Hepatocyte (in vitro differentiated cells): ENCODE data around the gene KRT86. TPM values are rescaled to one million over a fixed set of nuclear protein-coding genes. Genes with fewer than 3 reads are reported as not detected.
A peak's percentile ranks its signal among the peaks of the same experiment; 100 is the strongest.

Experiments used
- DNase-seq: peaks from one replicate; pipeline ENCODE4 v3.0.0-alpha.2; 2016; ENCODE audit warnings: low spot score
- H2AFZ ChIP-seq: fragments of 200-600 bp; sonication (generic); 2 replicates; pipeline ENCODE4 v1.6.0; 2016; ENCODE audit warnings: antibody characterized with exemption, mild to moderate bottlenecking
- H3K27ac ChIP-seq: fragments of 200-600 bp; sonication (generic); 2 replicates; pipeline ENCODE4 v1.5.1; 2016; ENCODE audit warnings: mild to moderate bottlenecking
- H3K27me3 ChIP-seq: fragments of 200-600 bp; sonication (generic); 2 replicates; pipeline ENCODE4 v1.6.1; 2016
- H3K36me3 ChIP-seq: fragments of 200-600 bp; sonication (generic); replicated peaks from 2 replicates; pipeline ENCODE4 v1.5.1; 2016; ENCODE audit warnings: low read depth; ENCODE audit not compliant: insufficient read depth
- H3K4me1 ChIP-seq: fragments of 200-600 bp; sonication (generic); 2 replicates; pipeline ENCODE4 v1.5.1; 2016; ENCODE audit warnings: mild to moderate bottlenecking, moderate library complexity; ENCODE audit not compliant: insufficient read depth
- H3K4me2 ChIP-seq: fragments of 200-600 bp; sonication (generic); 2 replicates; pipeline ENCODE4 v1.6.0; 2016
- H3K4me3 ChIP-seq: fragments of 200-600 bp; sonication (generic); 2 replicates; pipeline ENCODE4 v1.5.1; 2016; ENCODE audit warnings: mild to moderate bottlenecking
- H3K79me2 ChIP-seq: fragments of 200-600 bp; sonication (generic); 2 replicates; pipeline ENCODE4 v1.6.0; 2017; ENCODE audit warnings: mild to moderate bottlenecking
- H3K9me2 ChIP-seq: fragments of 200-600 bp; sonication (generic); replicated peaks from 2 replicates; pipeline ENCODE4 v1.6.0; 2017; ENCODE audit warnings: mild to moderate bottlenecking; ENCODE audit not compliant: insufficient read depth
- H3K9me3 ChIP-seq: fragments of 200-600 bp; sonication (generic); 2 replicates; pipeline ENCODE4 v1.5.1; 2016; ENCODE audit warnings: low read depth, mild to moderate bottlenecking
- H4K20me1 ChIP-seq: fragments of 200-600 bp; sonication (generic); 2 replicates; pipeline ENCODE4 v1.6.0; 2016; ENCODE audit warnings: mild to moderate bottlenecking; ENCODE audit not compliant: insufficient read depth, poor library complexity, severe bottlenecking
- CTCF ChIP-seq: fragments of 200-600 bp; sonication (generic); IDR thresholded peaks from 2 replicates; pipeline ENCODE4 v1.5.1; 2016; ENCODE audit warnings: antibody characterized with exemption, mild to moderate bottlenecking; ENCODE audit not compliant: poor library complexity
- EZH2 ChIP-seq: fragments of 200-600 bp; sonication (generic); IDR thresholded peaks from 2 replicates; pipeline ENCODE4 v1.6.1; 2016; ENCODE audit warnings: antibody characterized with exemption, mild to moderate bottlenecking, borderline replicate concordance
- EZH2phosphoT487 ChIP-seq: fragments of 200-600 bp; sonication (generic); IDR thresholded peaks from one replicate; pipeline ENCODE4 v1.6.1; 2018; ENCODE audit warnings: antibody characterized with exemption, mild to moderate bottlenecking, low read depth, moderate library complexity; ENCODE audit not compliant: unreplicated experiment, severe bottlenecking
- WGBS: methylation state at CpG from one replicate; pipeline ENCODE4 v1.1.6; 2016; ENCODE audit warnings: low lambda C conversion rate; ENCODE audit errors: missing lambda C conversion rate; 5-methylcytosine and 5-hydroxymethylcytosine counted together
- polyA plus RNA-seq: library from polyadenylated mRNA; unstranded; fragments of >200 nt; fragmentation: Nextera tagmentation; extraction: Ambion mirVana; gene quantifications from 2 replicates; pipeline ENCODE4 v1.2.1, GENCODE V29; 2016
- total RNA-seq: library from RNA; depleted of rRNA; stranded (reverse); fragments of >200 nt; gene quantifications from 2 replicates; pipeline ENCODE4 v1.2.3, GENCODE V29; 2014

The KRT86 gene
- total and polyA plus RNA-seq, 2 experiments from 2014 or later = 0.40 TPM; not detected in 1

GRCh38 chr12:52308806-52309425 lies 34.5 kb downstream of the KRT86 start:
- no peaks in the 10 kb centered on the region for H3K36me3 ChIP-seq
- H3K9me2 ChIP-seq = no peaks in the 10 kb centered on the region
- H3K4me1 ChIP-seq = peaks cover 6% of the 10 kb centered on the region
- peak overlapping the region; percentile 44 for H3K27ac ChIP-seq
- H3K9me3 ChIP-seq = no peaks in the 10 kb centered on the region
- peaks cover 22% of the 10 kb centered on the region for H3K27me3 ChIP-seq
- H3K4me3 ChIP-seq = no peak overlapping the region
- no peak for TF ChIP-seq EZH2
- TF ChIP-seq CTCF = no peak
- TF ChIP-seq EZH2phosphoT487 = no peak
- peak overlapping the region; percentile 80 for H3K4me2 ChIP-seq
- no peaks in the 10 kb centered on the region for H3K79me2 ChIP-seq
- no peaks in the 10 kb centered on the region for H4K20me1 ChIP-seq
- H2AFZ ChIP-seq = peak overlapping the region; percentile 31
- DNase-seq = no peak
- WGBS = 55% methylated on average over 15 of the region's 15 CpGs

GRCh38 chr12:52310622-52311284 lies 36.3 kb downstream of the KRT86 start:
- Histone ChIP-seq H3K27me3 (peaks cover 22% of the 10 kb centered on the region), H3K4me3 (no peak overlapping the region), H3K4me1 (peaks cover 6% of the 10 kb centered on the region), H4K20me1 (no peaks in the 10 kb centered on the region), H3K79me2 (no peaks in the 10 kb centered on the region), H3K4me2 (no peak overlapping the region), H3K36me3 (no peaks in the 10 kb centered on the region), H2AFZ (no peak overlapping the region), H3K27ac (no peak overlapping the region), H3K9me2 (no peaks in the 10 kb centered on the region), H3K9me3 (no peaks in the 10 kb centered on the region)
- no peak for DNase-seq
- WGBS = 88% methylated on average over 5 of the region's 5 CpGs
- TF ChIP-seq CTCF (no peak), EZH2 (no peak), EZH2phosphoT487 (no peak)

- no peaks in the 10 kb centered on the region for H3K79me2 ChIP-seq
- 88% methylated on average over 3 of the region's 3 CpGs for WGBS
- H3K9me3 ChIP-seq = no peaks in the 10 kb centered on the region
- H3K27ac ChIP-seq = no peak overlapping the region
- TF ChIP-seq EZH2 = no peak
- no peak for TF ChIP-seq CTCF
- TF ChIP-seq EZH2phosphoT487 = no peak
- no peak overlapping the region for H3K4me3 ChIP-seq
- H4K20me1 ChIP-seq = no peaks in the 10 kb centered on the region
- DNase-seq = no peak
- H2AFZ ChIP-seq = no peak overlapping the region
- no peak overlapping the region for H3K4me2 ChIP-seq
- H3K36me3 ChIP-seq = no peaks in the 10 kb centered on the region
- H3K27me3 ChIP-seq = peaks cover 21% of the 10 kb centered on the region
- peaks cover 6% of the 10 kb centered on the region for H3K4me1 ChIP-seq
- no peaks in the 10 kb centered on the region for H3K9me2 ChIP-seq
These were observed 36.8 kb downstream of the KRT86 start for GRCh38 chr12:52311285-52311648.
